Uterus (tissue), 2 donors: Measurements from ENCODE around the gene SOCS1.

Experiments used
- CTCF ChIP-seq, 4 experiments: fragments of 200-600 bp in 2 of 4; fragments of 450-650 bp in 2 of 4; sonication (generic) in 2 of 4; IDR thresholded peaks; one replicate each; pipeline ENCODE4 v1.5.1; 2016 to 2019; ENCODE audit warnings: antibody characterized with exemption in 4 of 4, mild to moderate bottlenecking in 2 of 4, moderate library complexity in 1 of 4
- POLR2A ChIP-seq, 2 donors: fragments of 450-650 bp; IDR thresholded peaks; one replicate each; pipeline ENCODE4 v1.6.1; 2016; ENCODE audit warnings: antibody characterized with exemption in 2 of 2, mild to moderate bottlenecking in 1 of 2, moderate library complexity in 1 of 2

GRCh38 chr16:11265124-11265523, 9.1 kb upstream of the SOCS1 start:
- TF ChIP-seq CTCF (IDR thresholded peaks at IDR 0.05) (no peak), POLR2A (IDR thresholded peaks at IDR 0.05) (no peak)
